Measurements from ENCODE around the gene IL25.
"Not testable (repeated sequence)": the region's sequence is repeated elsewhere in the genome, so short reads cannot be mapped to it uniquely, and the experiment has no call there.

Gene IL25

DNA sequence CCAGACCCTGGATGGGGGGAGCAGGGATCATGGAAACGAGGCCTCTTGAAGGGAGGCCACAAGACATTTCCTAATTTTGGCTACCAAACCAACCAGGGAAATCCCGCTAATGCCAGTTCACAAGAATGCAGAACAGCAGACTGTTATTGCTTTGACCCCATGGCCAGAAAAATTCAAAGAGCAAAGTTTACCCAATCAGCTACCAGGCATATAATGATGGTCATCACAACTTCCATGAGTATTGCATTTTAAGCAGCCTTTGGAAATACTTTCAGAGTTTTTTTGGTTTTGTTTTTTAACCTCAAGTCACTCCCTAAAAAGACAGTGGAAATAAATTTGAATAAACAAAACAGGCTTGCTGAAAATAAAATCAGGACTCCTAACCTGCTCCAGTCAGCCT, at the start of gene IL25:
Gene IL25, plus strand, starts transcription at position 301 of the 400 bp plus-strand sequence.
- no peak for DNase-seq

DNA sequence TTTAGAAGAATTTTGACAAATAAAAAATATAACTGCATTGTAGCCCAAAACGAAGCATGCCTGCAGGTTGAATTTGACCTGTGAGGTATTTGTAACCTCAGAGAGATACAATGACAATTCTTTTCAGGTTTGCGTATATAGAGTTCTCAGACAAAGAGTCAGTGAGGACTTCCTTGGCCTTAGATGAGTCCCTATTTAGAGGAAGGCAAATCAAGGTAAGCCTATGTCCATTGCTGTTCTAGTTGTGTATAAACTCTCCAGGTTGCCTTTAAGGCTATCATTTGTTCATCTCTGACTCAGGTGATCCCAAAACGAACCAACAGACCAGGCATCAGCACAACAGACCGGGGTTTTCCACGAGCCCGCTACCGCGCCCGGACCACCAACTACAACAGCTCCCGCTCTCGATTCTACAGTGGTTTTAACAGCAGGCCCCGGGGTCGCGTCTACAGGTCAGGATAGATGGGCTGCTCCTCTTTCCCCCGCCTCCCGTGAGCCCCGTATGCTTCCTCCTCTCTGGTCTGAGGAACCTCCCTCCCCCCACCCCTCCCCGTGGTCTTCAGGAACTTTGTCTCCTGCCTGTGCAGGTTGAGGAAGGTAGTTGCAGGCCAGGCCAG, 48.7 kb upstream of the IL25 start:
- no peak for DNase-seq

DNA sequence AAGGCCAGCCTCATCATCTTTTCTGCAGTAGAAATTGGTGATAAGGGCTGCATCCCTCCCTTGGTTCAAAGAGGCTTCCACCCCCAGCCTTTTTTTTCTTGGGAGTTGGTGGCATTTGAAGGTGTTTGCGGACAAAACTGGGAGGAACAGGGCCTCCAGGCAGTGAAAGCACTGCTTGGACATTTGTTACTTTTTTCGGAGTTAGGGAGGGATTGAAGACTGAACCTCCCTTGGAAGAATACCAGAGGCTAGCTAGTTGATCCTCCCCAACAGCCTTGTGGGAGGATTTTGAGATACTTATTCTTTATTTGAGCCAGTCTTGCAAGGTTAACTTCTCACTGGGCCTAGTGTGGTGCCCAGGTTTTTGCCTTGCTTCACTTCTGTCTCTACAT, 48.2 kb upstream of the IL25 start:
- no peak for DNase-seq

DNA sequence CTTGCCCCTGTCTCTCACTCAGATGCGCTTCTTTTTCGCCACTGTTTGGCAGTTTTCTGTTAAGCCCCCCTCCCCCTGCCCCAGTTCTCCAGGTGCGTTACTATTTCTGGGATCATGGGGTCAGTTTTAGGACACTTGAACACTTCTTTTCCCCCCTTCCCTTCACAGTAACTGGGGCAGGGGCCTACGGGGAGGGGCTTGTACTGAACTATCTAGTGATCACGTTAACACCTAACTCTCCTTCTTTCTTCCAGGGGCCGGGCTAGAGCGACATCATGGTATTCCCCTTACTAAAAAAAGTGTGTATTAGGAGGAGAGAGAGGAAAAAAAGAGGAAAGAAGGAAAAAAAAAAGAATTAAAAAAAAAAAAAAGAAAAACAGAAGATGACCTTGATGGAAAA, 47.6 kb upstream of the IL25 start:
- DNase-seq, result no peak

DNA sequence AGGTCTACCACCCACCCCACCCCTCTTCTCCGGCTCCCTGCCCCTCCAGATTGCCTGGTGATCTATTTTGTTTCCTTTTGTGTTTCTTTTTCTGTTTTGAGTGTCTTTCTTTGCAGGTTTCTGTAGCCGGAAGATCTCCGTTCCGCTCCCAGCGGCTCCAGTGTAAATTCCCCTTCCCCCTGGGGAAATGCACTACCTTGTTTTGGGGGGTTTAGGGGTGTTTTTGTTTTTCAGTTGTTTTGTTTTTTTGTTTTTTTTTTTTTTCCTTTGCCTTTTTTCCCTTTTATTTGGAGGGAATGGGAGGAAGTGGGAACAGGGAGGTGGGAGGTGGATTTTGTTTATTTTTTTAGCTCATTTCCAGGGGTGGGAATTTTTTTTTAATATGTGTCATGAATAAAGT, 46.9 kb upstream of the IL25 start:
- DNase-seq, result not testable (repeated sequence)

DNA sequence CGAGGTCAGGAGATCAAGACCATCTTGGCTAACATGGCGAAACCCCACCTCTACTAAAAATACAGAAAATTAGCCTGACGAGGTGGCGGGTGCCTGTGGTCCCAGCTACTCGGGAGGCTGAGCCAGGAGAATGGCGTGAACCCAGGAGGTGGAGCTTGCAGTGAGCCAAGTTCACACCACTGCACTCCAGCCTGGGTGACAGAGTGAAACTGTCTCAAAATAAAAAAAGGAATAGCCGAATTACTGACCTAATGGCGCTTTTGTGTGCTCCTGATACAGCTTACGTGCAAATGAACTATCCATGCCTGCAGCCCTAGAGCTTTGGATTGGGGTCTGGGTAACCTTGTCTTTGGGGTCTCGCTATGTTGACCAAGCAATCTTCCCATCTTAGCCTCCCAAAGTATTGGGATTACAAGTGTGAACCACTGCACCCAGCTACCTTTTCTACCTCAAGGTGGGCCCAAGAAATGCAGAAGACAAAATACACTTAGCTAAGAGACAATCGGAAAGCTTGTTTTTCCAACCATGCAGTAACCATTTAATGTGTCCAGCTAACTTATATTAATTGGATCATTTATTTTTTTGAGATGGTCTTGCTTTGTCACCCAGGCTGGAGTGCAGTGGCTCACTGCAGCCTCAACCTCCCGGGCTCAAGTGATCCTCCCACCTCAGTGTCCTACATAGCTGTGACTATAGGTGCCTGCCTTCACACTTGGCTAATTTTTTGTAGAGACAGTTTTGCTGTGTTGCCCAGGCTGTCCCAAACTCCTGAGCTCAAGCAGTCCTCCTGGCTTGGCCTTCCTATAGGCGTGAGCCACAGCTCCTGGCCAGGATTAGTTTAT, 45.9 kb upstream of the IL25 start:
- DNase-seq, result no peak

GRCh38 chr14:23327947-23328744, 44.5 kb upstream of the IL25 start:
- no peak for DNase-seq

DNA sequence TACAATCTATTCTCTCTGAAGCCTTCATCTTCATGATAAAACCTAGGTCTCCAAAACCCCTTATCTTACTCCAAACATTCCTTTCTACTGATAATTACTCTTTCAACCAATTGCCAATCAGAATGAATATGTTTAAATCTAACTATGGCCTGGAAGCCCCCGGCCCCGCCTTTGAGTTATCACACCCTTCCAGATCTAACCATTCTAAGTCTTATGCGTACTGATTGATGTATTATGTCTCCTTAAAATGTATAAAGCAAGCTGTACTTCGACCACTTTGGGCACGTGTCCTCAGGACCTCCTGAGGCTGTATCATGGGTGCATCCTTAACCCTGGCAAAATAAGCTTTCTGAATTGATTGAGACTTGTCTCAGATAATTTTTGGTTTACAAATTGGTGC, 37.0 kb upstream of the IL25 start:
- DNase-seq, result no peak

DNA sequence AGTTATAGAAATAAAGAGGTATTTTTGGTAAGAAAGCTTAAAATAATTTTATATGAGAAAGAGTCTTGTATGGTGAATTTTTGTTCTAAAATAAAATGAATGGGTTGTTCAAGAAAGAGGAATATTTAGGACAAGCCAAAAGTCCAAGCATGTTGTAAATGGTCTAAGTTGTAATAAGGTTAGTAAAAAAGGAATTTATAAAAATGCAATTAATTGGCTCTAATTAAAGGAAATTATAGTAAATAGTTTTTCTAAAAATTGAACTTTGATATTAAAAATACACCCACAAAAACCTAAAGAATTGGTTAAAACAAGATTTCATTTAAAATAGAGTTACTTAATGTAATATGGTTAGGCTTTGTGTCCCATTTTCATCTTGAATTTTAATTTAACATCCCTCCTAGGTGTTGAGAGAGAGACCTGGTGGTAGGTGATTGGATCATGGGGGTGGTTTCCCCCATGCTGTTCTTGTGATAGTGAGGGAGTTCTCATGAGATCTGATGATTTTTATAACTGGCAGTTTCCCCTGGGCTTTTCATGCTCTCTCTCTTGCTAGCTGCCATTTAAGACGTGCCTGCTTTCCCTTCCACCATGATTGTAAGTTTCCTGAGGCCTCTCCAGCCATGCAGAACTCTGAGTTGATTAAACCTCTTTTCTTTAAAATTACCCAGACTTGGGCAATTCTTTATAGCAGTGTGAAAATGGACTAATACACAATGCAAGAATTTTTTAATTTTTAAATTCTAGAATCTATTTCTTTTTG, 32.9 kb upstream of the IL25 start:
- DNase-seq, result no peak

GRCh38 chr14:23344481-23344880, 28.1 kb upstream of the IL25 start:
- no peak for DNase-seq

- DNase-seq, result no peak
Observed at GRCh38 chr14:23345987-23346692, 26.5 kb upstream of the IL25 start.

DNA sequence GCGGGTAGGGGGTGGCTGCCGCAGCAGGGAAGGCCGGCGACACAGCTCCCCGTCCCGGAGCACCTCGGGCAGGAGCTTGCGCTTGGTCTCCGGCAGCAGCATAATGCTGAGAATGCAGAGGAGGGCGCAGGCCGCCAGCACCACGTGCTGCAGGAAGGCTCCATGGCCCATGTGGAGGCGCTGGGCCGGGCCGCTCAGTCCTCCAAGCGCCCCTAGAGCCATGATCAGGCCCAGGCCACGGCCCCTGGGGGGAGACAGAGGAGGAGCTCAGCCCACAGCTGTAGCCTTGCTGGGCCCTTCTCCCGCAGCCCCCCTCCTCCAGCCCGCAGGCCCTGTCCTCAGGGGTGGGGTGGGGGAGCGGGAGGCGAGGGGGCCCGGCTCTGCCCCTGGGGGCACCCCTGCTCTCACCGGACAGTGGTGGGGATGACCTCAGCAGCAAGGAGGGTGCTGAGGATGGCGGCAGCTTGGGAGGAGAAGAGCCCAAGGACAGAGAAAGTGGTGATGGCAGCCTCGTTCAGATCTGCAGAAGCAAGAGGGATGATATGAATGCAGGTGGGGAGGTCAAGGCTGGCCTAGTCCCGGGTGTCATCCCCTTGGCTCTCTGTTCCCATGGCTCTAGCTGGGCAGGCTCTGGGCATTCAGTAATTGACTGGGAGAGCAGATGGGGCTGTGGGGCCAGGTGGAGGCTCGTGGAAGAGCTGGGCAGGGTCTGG, 25.8 kb upstream of the IL25 start:
- DNase-seq, result no peak

DNA sequence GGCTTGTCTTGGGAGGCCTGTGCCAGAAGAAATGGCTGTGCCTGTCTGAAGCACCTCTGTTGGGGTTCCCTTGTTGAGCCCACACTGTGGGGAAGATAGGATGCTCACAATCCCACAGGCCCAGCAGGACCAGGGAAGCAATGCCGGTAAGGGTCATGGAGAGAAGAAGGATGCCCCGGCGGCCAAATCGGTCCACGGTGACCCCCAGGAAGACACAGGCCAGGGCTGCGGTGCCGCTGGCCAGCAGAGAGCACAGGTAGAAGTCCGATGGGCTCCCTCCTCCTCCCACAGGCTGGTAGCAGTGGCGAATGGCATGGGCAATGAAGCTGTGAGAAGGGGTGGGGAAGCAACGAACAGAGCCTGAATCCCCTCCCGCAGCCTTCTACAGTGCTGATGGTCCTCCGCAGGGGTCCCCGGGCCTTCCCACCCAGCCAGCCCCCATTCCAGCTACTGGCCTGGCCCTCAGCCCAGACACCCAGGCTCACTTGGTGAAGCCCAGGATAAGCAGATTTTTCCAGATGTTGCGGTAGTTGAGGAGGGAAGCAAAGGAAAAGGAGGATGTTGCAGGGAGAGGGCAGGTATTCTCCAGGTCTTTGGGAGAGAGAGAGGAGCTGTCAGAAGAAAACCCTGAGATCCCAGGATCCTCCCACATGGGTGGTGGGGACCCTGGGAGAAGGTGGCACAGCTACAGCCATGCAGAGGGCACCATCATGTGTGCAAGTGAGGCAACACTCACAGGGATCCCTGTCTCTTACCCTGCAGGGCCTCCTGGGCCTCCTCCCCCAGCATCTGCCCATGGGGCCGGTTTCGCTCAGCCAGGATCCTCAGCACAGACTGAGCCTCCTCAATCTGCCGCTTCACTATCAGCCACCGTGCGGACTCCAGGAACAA, 25.0 kb upstream of the IL25 start:
- DNase-seq, result no peak

GRCh38 chr14:23348297-23348655, 24.3 kb upstream of the IL25 start:
- DNase-seq, result no peak

- no peak for DNase-seq
Observed at GRCh38 chr14:23349156-23349845, 23.3 kb upstream of the IL25 start.

- DNase-seq, result no peak
Observed at GRCh38 chr14:23351681-23352505, 20.7 kb upstream of the IL25 start.

DNA sequence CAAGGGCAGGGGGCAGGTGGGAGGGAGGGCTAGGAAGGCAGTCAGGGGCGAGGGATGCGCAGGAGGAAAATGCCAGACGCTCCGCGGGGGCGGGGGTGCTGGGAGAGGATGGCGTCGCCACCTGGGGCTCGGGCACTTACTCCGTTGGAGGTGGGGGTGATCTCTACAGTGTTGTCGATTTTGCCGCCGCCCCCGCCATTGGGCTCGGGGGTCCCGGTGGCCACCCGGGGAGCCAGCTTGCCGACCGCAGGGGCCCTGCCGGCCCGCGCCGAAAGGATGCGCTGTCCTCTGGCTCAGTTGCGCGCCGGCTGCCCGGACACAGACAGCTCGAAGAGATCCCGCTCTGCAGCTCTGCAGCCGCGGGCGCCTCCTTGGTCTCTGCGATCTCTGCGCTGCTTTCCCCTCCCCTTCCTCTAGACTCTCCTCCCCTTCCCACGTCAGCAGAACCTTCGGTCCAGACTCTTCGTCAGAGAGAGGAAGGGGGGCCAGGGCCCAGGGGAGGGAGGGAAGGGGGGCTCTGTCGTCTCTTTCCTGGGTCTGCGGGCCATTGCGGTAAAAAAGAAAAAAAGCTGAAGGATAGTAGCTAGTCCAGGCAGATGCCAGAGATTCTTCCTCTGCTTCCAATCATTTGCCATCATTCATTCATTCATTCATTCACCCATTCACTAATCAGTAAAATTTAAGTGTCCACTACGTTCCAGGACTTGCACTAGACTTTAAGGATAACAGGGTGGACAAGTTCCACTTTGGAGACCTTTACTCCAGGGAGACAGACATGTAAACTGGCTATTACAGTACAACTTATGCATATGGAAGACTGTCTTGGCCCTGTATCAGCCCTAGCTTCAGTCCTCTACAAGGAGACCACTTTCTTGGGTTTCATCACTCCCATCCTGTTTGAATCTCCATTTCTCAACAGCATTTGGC, 19.8 kb upstream of the IL25 start, which contains the start of gene SLC22A17:
Gene SLC22A17, minus strand, starts transcription at position 382 of the 927 bp plus-strand sequence.
- DNase-seq, result no peak

DNA sequence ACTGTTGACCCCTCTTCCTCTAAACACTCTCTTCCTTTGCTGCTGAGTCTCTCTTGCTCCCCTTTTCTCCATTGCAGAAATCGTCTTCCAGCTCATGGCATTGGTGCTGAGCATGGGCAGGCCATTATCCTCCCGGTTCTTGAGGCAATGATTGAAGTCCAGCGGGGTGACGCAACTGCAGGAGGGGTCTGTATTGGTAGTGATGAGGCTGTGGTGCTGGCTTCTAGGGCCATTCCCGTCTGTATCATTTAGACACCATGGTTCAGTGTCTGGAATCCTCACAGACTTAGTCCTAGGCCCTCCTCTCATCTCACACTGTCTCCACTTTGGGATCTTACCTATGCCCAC, 19.2 kb upstream of the IL25 start:
- DNase-seq, result no peak
